A549 (cell line): ENCODE measurements around the gene CTNNA3. TPM values are rescaled to one million over a fixed set of nuclear protein-coding genes. Genes with fewer than 3 reads are reported as not detected.

ENCODE experiments used
- ATAC-seq, 2 experiments: fragments of 200-7000 bp in 1 of 2; fragments of >200 bp in 1 of 2; cut with Nextera tagmentation in 1 of 2; cut with Tn5 transposase in 1 of 2; 3 replicates each; pipeline versions ENCODE4 v1.8.0 to v1.9.1; 2018 to 2020; ENCODE audit warnings: mild to moderate bottlenecking in 1 of 2, moderate library complexity in 1 of 2
- CTCF ChIA-PET: fragments of 300-600 bp; sonication (Branson Sonifier 250); formaldehyde crosslinking; extraction: SDS; loops from one replicate; lab custom pipeline; 2021; ENCODE audit warnings: antibody characterized with exemption, inconsistent platforms; lab: Yijun Ruan, JAX
- POLR2A ChIA-PET: fragments of 350-600 bp; formaldehyde crosslinking; extraction: SDS; loops from one replicate; lab custom pipeline; 2021; ENCODE audit warnings: antibody characterized with exemption, inconsistent platforms; lab: Yijun Ruan, JAX
- DNase-seq, 2 experiments: peaks; one replicate each; pipeline versions ENCODE4 v3.0.0 to v3.0.0-alpha.2; 2011 to 2016; ENCODE audit warnings: low read depth in 1 of 2, low spot score in 1 of 2
- FAIRE-seq: peaks from 2 replicates; lab custom pipeline; 2011; peaks lifted over from hg19 to GRCh38; lab: Jason Lieb, UNC
- H3K27ac ChIP-seq, 2 experiments: fragments of >200 bp; sonication (Bioruptor Twin); formaldehyde crosslinking; 3 replicates each; pipeline ENCODE4 v1.5.1; 2016 to 2017
- H3K4me1 ChIP-seq: fragments of >200 bp; sonication (Bioruptor Twin); formaldehyde crosslinking; 3 replicates; pipeline ENCODE4 v1.6.1; 2016
- H3K4me2 ChIP-seq: fragments of >200 bp; sonication (Bioruptor Twin); formaldehyde crosslinking; 3 replicates; pipeline ENCODE4 v1.6.1; 2016
- H3K4me3 ChIP-seq: fragments of >200 bp; sonication (Bioruptor Twin); formaldehyde crosslinking; 3 replicates; pipeline ENCODE4 v1.5.1; 2016
- H3K9me3 ChIP-seq: fragments of >200 bp; sonication (Bioruptor Twin); formaldehyde crosslinking; 3 replicates; pipeline ENCODE4 v1.6.1; 2016
- CBX2 ChIP-seq: fragments of 200-600 bp; sonication (generic); IDR thresholded peaks from 2 replicates; pipeline ENCODE4 v1.6.1; 2016; ENCODE audit warnings: low read depth, mild to moderate bottlenecking, borderline replicate concordance
- CEBPB ChIP-seq, 2 experiments: fragments of >200 bp in 1 of 2; sonication (Bioruptor Twin) in 1 of 2; formaldehyde crosslinking in 1 of 2; IDR thresholded peaks; 2 replicates each; pipeline ENCODE4 v1.6.1; 2012 to 2016
- E2F6 ChIP-seq: IDR thresholded peaks from 2 replicates; pipeline ENCODE4 v1.6.1; 2012; ENCODE audit warnings: low read depth, borderline replicate concordance
- HDAC2 ChIP-seq: fragments of 200-600 bp; sonication (generic); IDR thresholded peaks from 2 replicates; pipeline ENCODE4 v1.6.1; 2016
- HOXA7 ChIP-seq: fragments of 250-450 bp; sonication (Bioruptor Pico); IDR thresholded peaks from 2 replicates; pipeline ENCODE4 v1.5.0; 2020; ENCODE audit warnings: mild to moderate bottlenecking, moderate library complexity
- HOXB13 ChIP-seq: fragments of 250-450 bp; sonication (Bioruptor Pico); IDR thresholded peaks from 2 replicates; pipeline ENCODE4 v1.5.0; 2020; ENCODE audit warnings: low read depth, mild to moderate bottlenecking, moderate library complexity
- JUN ChIP-seq, 2 experiments: fragments of >200 bp; sonication (Bioruptor Twin); formaldehyde crosslinking; IDR thresholded peaks; 2 replicates in 1 of 2; 3 replicates in 1 of 2; pipeline ENCODE4 v1.6.1; 2016 to 2017
- JUNB ChIP-seq: fragments of >200 bp; sonication (Bioruptor Twin); formaldehyde crosslinking; IDR thresholded peaks from 2 replicates; pipeline ENCODE4 v1.6.1; 2016
- KDM1A ChIP-seq: fragments of 200-600 bp; sonication (generic); IDR thresholded peaks from 2 replicates; pipeline ENCODE4 v1.6.1; 2016; ENCODE audit warnings: low read depth, mild to moderate bottlenecking
- MAFK ChIP-seq: fragments of 450-650 bp; IDR thresholded peaks from 2 replicates; pipeline ENCODE4 v1.6.1; 2014; ENCODE audit not compliant: partially characterized antibody
- MAZ ChIP-seq: fragments of 150-350 bp; IDR thresholded peaks from 2 replicates; pipeline ENCODE4 v1.6.1; 2014; ENCODE audit warnings: antibody characterized with exemption, low read depth, low read length, borderline replicate concordance
- MYC ChIP-seq: IDR thresholded peaks from 2 replicates; pipeline ENCODE4 v1.6.1; 2012; ENCODE audit warnings: mild to moderate bottlenecking, inconsistent platforms, low read length, improper control_type of control experiment, borderline replicate concordance
- POLR2AphosphoS2 ChIP-seq: conservative IDR thresholded peaks from 2 replicates; pipeline ENCODE4 v1.6.1; 2012; ENCODE audit warnings: low read length, improper control_type of control experiment, inconsistent platforms
- RCOR1 ChIP-seq: fragments of 150-350 bp; IDR thresholded peaks from 2 replicates; pipeline ENCODE4 v1.6.1; 2014; ENCODE audit warnings: antibody characterized with exemption, low read length, low read depth
- RFX5 ChIP-seq: fragments of 450-650 bp; IDR thresholded peaks from 2 replicates; pipeline ENCODE4 v1.7.1; 2014; ENCODE audit warnings: antibody characterized with exemption, mild to moderate bottlenecking, moderate library complexity
- SMC3 ChIP-seq: fragments of >200 bp; sonication (Bioruptor Twin); formaldehyde crosslinking; IDR thresholded peaks from 3 replicates; pipeline ENCODE4 v1.6.1; 2018; ENCODE audit warnings: inconsistent platforms
- SREBF2 ChIP-seq: fragments of 450-650 bp; IDR thresholded peaks from 2 replicates; pipeline ENCODE4 v1.6.1; 2014; ENCODE audit warnings: mild to moderate bottlenecking, moderate library complexity
- ZC3H11A ChIP-seq: fragments of 450-650 bp; IDR thresholded peaks from 2 replicates; pipeline ENCODE4 v1.6.1; 2014; ENCODE audit warnings: antibody characterized with exemption, mild to moderate bottlenecking
- ZFP36 ChIP-seq: fragments of 450-650 bp; IDR thresholded peaks from 2 replicates; pipeline ENCODE4 v1.6.1; 2014; ENCODE audit warnings: borderline replicate concordance; ENCODE audit not compliant: partially characterized antibody
- WGBS: methylation state at CpG from one replicate; pipeline ENCODE4 v1.1.6; 2017; ENCODE audit errors: missing lambda C conversion rate; 5-methylcytosine and 5-hydroxymethylcytosine counted together
- polyA plus RNA-seq, 4 experiments: library from polyadenylated mRNA; depleted of rRNA in 3 of 4; stranded (reverse); fragments of >200 nt; fragmentation: RNase III in 1 of 4; extraction: RNeasy Plus Mini Kit Qiagen cat#74134 plus additional on column Dnase treatment in 1 of 4; gene quantifications; 2 replicates in 3 of 4; 3 replicates in 1 of 4; pipeline ENCODE4 v1.2.3, GENCODE V29; 2011 to 2017
- TF ChIP-seq, protein P1 (sequence below): fragments of 250-450 bp; sonication (Bioruptor Pico); IDR thresholded peaks from 2 replicates; pipeline ENCODE4 v1.5.0; 2021; ENCODE audit warnings: mild to moderate bottlenecking, moderate library complexity, borderline replicate concordance
- TF ChIP-seq, protein P2 (sequence below): fragments of 200-600 bp; sonication (generic); IDR thresholded peaks from 2 replicates; pipeline ENCODE4 v1.6.1; 2016; ENCODE audit warnings: antibody characterized with exemption, mild to moderate bottlenecking, moderate library complexity
- TF ChIP-seq, protein P3 (sequence below): fragments of 150-350 bp; IDR thresholded peaks from 2 replicates; pipeline ENCODE4 v1.6.1; 2014; ENCODE audit warnings: low read depth, mild to moderate bottlenecking, low read length

CTNNA3 gene
- polyA plus RNA-seq, 2 of the 4 experiments (the other 2 are of a cell fraction) = not detected

GRCh38 chr10:67575532-67575931 is 120.5 kb downstream of the CTNNA3 start:
- ChIA-PET CTCF (no interaction called here), POLR2A (no interaction called here)
- DNase-seq = no peak
- no peak for FAIRE-seq
- TF ChIP-seq ZFP36 (no peak), SREBF2 (no peak), ZC3H11A (no peak), CBX2 (no peak), HOXA7 (no peak), KDM1A (no peak), MAZ (no peak), CEBPB (IDR thresholded peaks at IDR 0.05) (no peak), HDAC2 (no peak), SMC3 (no peak), JUNB (no peak), HOXB13 (CRISPR knock-in tag) (no peak), JUN (IDR thresholded peaks at IDR 0.05) (no peak), RCOR1 (no peak), MYC (no peak), POLR2AphosphoS2 (no peak), RFX5 (no peak)
- TF ChIP-seq, protein P1, sequence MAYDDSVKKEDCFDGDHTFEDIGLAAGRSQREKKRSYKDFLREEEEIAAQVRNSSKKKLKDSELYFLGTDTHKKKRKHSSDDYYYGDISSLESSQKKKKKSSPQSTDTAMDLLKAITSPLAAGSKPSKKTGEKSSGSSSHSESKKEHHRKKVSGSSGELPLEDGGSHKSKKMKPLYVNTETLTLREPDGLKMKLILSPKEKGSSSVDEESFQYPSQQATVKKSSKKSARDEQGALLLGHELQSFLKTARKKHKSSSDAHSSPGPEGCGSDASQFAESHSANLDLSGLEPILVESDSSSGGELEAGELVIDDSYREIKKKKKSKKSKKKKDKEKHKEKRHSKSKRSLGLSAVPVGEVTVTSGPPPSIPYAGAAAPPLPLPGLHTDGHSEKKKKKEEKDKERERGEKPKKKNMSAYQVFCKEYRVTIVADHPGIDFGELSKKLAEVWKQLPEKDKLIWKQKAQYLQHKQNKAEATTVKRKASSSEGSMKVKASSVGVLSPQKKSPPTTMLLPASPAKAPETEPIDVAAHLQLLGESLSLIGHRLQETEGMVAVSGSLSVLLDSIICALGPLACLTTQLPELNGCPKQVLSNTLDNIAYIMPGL (CRISPR knock-in tag) = no peak
- TF ChIP-seq, protein P2, sequence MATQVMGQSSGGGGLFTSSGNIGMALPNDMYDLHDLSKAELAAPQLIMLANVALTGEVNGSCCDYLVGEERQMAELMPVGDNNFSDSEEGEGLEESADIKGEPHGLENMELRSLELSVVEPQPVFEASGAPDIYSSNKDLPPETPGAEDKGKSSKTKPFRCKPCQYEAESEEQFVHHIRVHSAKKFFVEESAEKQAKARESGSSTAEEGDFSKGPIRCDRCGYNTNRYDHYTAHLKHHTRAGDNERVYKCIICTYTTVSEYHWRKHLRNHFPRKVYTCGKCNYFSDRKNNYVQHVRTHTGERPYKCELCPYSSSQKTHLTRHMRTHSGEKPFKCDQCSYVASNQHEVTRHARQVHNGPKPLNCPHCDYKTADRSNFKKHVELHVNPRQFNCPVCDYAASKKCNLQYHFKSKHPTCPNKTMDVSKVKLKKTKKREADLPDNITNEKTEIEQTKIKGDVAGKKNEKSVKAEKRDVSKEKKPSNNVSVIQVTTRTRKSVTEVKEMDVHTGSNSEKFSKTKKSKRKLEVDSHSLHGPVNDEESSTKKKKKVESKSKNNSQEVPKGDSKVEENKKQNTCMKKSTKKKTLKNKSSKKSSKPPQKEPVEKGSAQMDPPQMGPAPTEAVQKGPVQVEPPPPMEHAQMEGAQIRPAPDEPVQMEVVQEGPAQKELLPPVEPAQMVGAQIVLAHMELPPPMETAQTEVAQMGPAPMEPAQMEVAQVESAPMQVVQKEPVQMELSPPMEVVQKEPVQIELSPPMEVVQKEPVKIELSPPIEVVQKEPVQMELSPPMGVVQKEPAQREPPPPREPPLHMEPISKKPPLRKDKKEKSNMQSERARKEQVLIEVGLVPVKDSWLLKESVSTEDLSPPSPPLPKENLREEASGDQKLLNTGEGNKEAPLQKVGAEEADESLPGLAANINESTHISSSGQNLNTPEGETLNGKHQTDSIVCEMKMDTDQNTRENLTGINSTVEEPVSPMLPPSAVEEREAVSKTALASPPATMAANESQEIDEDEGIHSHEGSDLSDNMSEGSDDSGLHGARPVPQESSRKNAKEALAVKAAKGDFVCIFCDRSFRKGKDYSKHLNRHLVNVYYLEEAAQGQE = no peak
- no peak for ATAC-seq
- Histone ChIP-seq H3K9me3 (no peaks in the 10 kb centered on the region), H3K27ac (no peak overlapping the region), H3K4me2 (no peak overlapping the region), H3K4me3 (no peak overlapping the region), H3K4me1 (no peaks in the 10 kb centered on the region)
- WGBS = 0% methylated on average over 1 of the region's 1 CpG

DNA sequence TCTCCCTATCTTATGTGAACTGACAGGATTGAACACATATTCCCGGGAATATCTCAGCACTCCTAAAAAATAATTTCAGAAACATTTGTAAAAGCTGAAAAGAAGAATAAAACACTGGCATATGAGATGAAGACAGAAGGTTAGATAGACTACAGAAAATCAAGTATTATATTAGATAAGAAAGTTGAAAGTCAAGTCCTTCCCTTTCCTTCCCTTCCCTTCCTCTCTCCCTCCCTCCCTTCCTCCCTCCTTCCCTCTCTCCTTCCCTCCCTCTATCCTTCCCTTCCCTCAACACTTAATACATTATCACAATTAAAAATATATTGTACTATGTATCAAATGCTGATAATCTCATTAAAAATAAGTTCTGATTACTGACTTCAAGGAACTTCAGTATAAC is 122.5 kb downstream of the CTNNA3 start:
- H3K4me1 ChIP-seq = no peaks in the 10 kb centered on the region
- TF ChIP-seq E2F6 (no peak), JUN (IDR thresholded peaks at IDR 0.05) (no peak), MAZ (no peak), RCOR1 (no peak), MAFK (no peak), HOXB13 (CRISPR knock-in tag) (no peak)
- TF ChIP-seq, protein P3, sequence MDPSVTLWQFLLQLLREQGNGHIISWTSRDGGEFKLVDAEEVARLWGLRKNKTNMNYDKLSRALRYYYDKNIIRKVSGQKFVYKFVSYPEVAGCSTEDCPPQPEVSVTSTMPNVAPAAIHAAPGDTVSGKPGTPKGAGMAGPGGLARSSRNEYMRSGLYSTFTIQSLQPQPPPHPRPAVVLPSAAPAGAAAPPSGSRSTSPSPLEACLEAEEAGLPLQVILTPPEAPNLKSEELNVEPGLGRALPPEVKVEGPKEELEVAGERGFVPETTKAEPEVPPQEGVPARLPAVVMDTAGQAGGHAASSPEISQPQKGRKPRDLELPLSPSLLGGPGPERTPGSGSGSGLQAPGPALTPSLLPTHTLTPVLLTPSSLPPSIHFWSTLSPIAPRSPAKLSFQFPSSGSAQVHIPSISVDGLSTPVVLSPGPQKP = no peak
- no peak overlapping the region for H3K4me2 ChIP-seq
- ChIA-PET POLR2A (no interaction called here), CTCF (no interaction called here)
- H3K27ac ChIP-seq = no peak overlapping the region
- no peak overlapping the region for H3K4me3 ChIP-seq
- no peaks in the 10 kb centered on the region for H3K9me3 ChIP-seq
- no peak for FAIRE-seq
- no peak for ATAC-seq
- DNase-seq = no peak
- 0% methylated on average over 1 of the region's 1 CpG for WGBS
